Right lobe of liver (tissue), 4 donors: ENCODE results near the gene CEP164.

Source experiments
- POLR2A ChIP-seq: fragments of 450-650 bp; IDR thresholded peaks from one replicate; pipeline ENCODE4 v1.6.1; 2017; ENCODE audit warnings: antibody characterized with exemption, mild to moderate bottlenecking
- TF ChIP-seq, protein P1 (sequence below), 4 donors: fragments of 200-600 bp in 3 of 4; fragments of 450-650 bp in 1 of 4; IDR thresholded peaks; one replicate each; pipeline versions ENCODE4 v1.5.1 to v1.8.0; 2016 to 2022; ENCODE audit warnings: antibody characterized with exemption in 4 of 4, mild to moderate bottlenecking in 2 of 4
- donor health status: DM: no; HTN: no; CAD: no.
- donor health status: DM: no; HTN: no; CAD: no.
- donor health status: DM: no; HTN: yes; CAD: no.

DNA sequence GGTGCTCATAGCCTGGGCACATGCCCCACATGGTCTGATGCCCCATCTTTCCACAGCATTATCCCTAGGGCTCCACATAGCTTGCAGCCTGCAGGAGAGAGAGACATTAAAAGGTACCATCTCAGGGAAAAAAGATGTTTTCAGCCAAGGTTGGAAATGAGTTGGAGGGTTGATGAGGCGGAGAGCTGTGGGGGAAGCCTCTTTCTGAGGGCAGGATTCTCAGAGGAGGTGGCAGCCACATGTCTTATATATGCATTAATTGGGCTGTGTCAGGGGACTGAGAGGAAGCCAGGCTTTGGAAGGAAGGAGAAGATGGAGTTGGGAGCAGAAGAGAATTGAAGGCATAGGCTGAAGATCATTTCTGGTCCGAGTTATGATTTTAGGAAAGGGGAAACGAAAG, 57.8 kb downstream of the CEP164 start:
- TF ChIP-seq, protein P1, sequence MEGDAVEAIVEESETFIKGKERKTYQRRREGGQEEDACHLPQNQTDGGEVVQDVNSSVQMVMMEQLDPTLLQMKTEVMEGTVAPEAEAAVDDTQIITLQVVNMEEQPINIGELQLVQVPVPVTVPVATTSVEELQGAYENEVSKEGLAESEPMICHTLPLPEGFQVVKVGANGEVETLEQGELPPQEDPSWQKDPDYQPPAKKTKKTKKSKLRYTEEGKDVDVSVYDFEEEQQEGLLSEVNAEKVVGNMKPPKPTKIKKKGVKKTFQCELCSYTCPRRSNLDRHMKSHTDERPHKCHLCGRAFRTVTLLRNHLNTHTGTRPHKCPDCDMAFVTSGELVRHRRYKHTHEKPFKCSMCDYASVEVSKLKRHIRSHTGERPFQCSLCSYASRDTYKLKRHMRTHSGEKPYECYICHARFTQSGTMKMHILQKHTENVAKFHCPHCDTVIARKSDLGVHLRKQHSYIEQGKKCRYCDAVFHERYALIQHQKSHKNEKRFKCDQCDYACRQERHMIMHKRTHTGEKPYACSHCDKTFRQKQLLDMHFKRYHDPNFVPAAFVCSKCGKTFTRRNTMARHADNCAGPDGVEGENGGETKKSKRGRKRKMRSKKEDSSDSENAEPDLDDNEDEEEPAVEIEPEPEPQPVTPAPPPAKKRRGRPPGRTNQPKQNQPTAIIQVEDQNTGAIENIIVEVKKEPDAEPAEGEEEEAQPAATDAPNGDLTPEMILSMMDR (IDR thresholded peaks at IDR 0.05): no peak
- no peak for TF ChIP-seq POLR2A
